Activated CD4-positive, alpha-beta T cell treated with anti-CD3 and anti-CD28 coated beads, Interleukin-2, amount 10 ng/mL, durations not matched to agents 7 days and 5 days (primary cell): ENCODE measurements around the gene MAML3. TPM values are rescaled to one million over a fixed set of nuclear protein-coding genes. Genes with fewer than 3 reads are reported as not detected.

Experiments
- CTCF ChIA-PET: fragments of 350-600 bp; sonication (Branson Sonifier 250); formaldehyde crosslinking; loops from one replicate; lab custom pipeline; 2021; ENCODE audit warnings: antibody characterized with exemption; lab: Charles Lee
- POLR2A ChIA-PET: fragments of 350-600 bp; sonication (Branson Sonifier 250); formaldehyde crosslinking; loops from one replicate; lab custom pipeline; 2021; ENCODE audit warnings: antibody characterized with exemption; lab: Charles Lee
- DNase-seq: peaks from one replicate; pipeline ENCODE4 v3.0.0-alpha.2; 2020
- H3K27ac Mint-ChIP-seq: one replicate; pipeline ENCODE4 v1.8.0; 2021; ENCODE audit warnings: mild to moderate bottlenecking, moderate library complexity, mixed read lengths
- H3K27me3 Mint-ChIP-seq: one replicate; pipeline ENCODE4 v1.8.0; 2021; ENCODE audit warnings: mixed read lengths
- H3K36me3 Mint-ChIP-seq: one replicate; pipeline ENCODE4 v1.8.0; 2021; ENCODE audit warnings: low read depth, mixed read lengths
- H3K4me1 Mint-ChIP-seq: one replicate; pipeline ENCODE4 v1.8.0; 2021; ENCODE audit warnings: mixed read lengths
- H3K4me3 Mint-ChIP-seq: one replicate; pipeline ENCODE4 v1.8.0; 2021; ENCODE audit warnings: mild to moderate bottlenecking, moderate library complexity, mixed read lengths
- H3K9me3 Mint-ChIP-seq: one replicate; pipeline ENCODE4 v1.8.0; 2021; ENCODE audit warnings: mixed read lengths
- total RNA-seq, 2 experiments: library from RNA; stranded (reverse); gene quantifications; one replicate each; pipeline ENCODE4 v1.2.3, GENCODE V29; 2021

The MAML3 gene
- total RNA-seq, 2 experiments from 2014 or later = 2.0 to 2.2 TPM

GRCh38 chr4:139799615-139800014 is 354.4 kb downstream of the MAML3 start:
- CTCF ChIA-PET = interaction anchor here (0.5 to 1.1 kb wide), 3 partner anchors 15 to 101 kb away, joined by 3 read pairs; no protein-coding TSS in a partner anchor
- POLR2A ChIA-PET = no interaction called here
- Mint-ChIP-seq H3K36me3 (no peaks in the 10 kb centered on the region), H3K27ac (no peak overlapping the region), H3K4me3 (no peak overlapping the region), H3K27me3 (peaks cover 3% of the 10 kb centered on the region), H3K9me3 (no peaks in the 10 kb centered on the region), H3K4me1 (peaks cover 15% of the 10 kb centered on the region)
- no peak for DNase-seq

GRCh38 chr4:139798456-139798855 is 355.5 kb downstream of the MAML3 start:
- CTCF ChIA-PET = interaction anchor here (1.1 kb wide), 1 partner anchor 99 kb away, joined by 3 read pairs; no protein-coding TSS in a partner anchor
- Mint-ChIP-seq H3K9me3 (no peaks in the 10 kb centered on the region), H3K4me1 (peaks cover 8% of the 10 kb centered on the region), H3K36me3 (no peaks in the 10 kb centered on the region), H3K4me3 (no peak overlapping the region), H3K27ac (no peak overlapping the region), H3K27me3 (peaks cover 3% of the 10 kb centered on the region)
- no peak for DNase-seq
- POLR2A ChIA-PET = no interaction called here

- H3K27me3 Mint-ChIP-seq = peaks cover 3% of the 10 kb centered on the region
- peaks cover 4% of the 10 kb centered on the region for H3K4me1 Mint-ChIP-seq
- POLR2A ChIA-PET = no interaction called here
- no peak overlapping the region for H3K4me3 Mint-ChIP-seq
- H3K36me3 Mint-ChIP-seq = no peaks in the 10 kb centered on the region
- CTCF ChIA-PET = no interaction called here
- no peak for DNase-seq
- H3K9me3 Mint-ChIP-seq = no peaks in the 10 kb centered on the region
- H3K27ac Mint-ChIP-seq = no peak overlapping the region
Observed at GRCh38 chr4:139797287-139797686, 356.7 kb downstream of the MAML3 start.

GRCh38 chr4:139795527-139796314 is 358.3 kb downstream of the MAML3 start:
- H3K27ac Mint-ChIP-seq = no peak overlapping the region
- no peaks in the 10 kb centered on the region for H3K36me3 Mint-ChIP-seq
- peaks cover 6% of the 10 kb centered on the region for H3K27me3 Mint-ChIP-seq
- peaks cover 4% of the 10 kb centered on the region for H3K4me1 Mint-ChIP-seq
- H3K9me3 Mint-ChIP-seq = no peaks in the 10 kb centered on the region
- ChIA-PET CTCF (no interaction called here), POLR2A (no interaction called here)
- H3K4me3 Mint-ChIP-seq = no peak overlapping the region
- DNase-seq = no peak

GRCh38 chr4:139794158-139794954 is 359.6 kb downstream of the MAML3 start:
- POLR2A ChIA-PET = no interaction called here
- H3K4me1 Mint-ChIP-seq = peaks cover 4% of the 10 kb centered on the region
- H3K27me3 Mint-ChIP-seq = peaks cover 8% of the 10 kb centered on the region
- DNase-seq = no peak
- no peak overlapping the region for H3K27ac Mint-ChIP-seq
- H3K9me3 Mint-ChIP-seq = no peaks in the 10 kb centered on the region
- CTCF ChIA-PET = interaction anchor here (1.2 kb wide), 1 partner anchor 24 kb away, joined by 3 read pairs; no protein-coding TSS in a partner anchor
- H3K4me3 Mint-ChIP-seq = no peak overlapping the region
- no peaks in the 10 kb centered on the region for H3K36me3 Mint-ChIP-seq

GRCh38 chr4:139791681-139792080 is 362.3 kb downstream of the MAML3 start:
- Mint-ChIP-seq H3K4me1 (no peaks in the 10 kb centered on the region), H3K27me3 (peaks cover 7% of the 10 kb centered on the region), H3K9me3 (no peaks in the 10 kb centered on the region), H3K27ac (no peak overlapping the region), H3K36me3 (no peaks in the 10 kb centered on the region), H3K4me3 (no peak overlapping the region)
- no peak for DNase-seq
- POLR2A ChIA-PET = no interaction called here
- CTCF ChIA-PET = interaction anchor here (0.6 kb wide), 1 partner anchor 392 kb away, joined by 3 read pairs; no protein-coding TSS in a partner anchor

GRCh38 chr4:139790291-139790690 is 363.7 kb downstream of the MAML3 start:
- Mint-ChIP-seq H3K9me3 (no peaks in the 10 kb centered on the region), H3K27ac (no peak overlapping the region), H3K4me1 (no peaks in the 10 kb centered on the region), H3K27me3 (peaks cover 7% of the 10 kb centered on the region), H3K4me3 (no peak overlapping the region), H3K36me3 (no peaks in the 10 kb centered on the region)
- POLR2A ChIA-PET = no interaction called here
- no peak for DNase-seq
- CTCF ChIA-PET = no interaction called here

GRCh38 chr4:139789096-139789654 is 364.8 kb downstream of the MAML3 start:
- Mint-ChIP-seq H3K4me1 (no peaks in the 10 kb centered on the region), H3K4me3 (no peak overlapping the region), H3K9me3 (no peaks in the 10 kb centered on the region), H3K36me3 (no peaks in the 10 kb centered on the region), H3K27ac (no peak overlapping the region), H3K27me3 (peaks cover 7% of the 10 kb centered on the region)
- ChIA-PET POLR2A (no interaction called here), CTCF (no interaction called here)
- no peak for DNase-seq

- Mint-ChIP-seq H3K9me3 (no peaks in the 10 kb centered on the region), H3K4me1 (no peaks in the 10 kb centered on the region), H3K4me3 (no peak overlapping the region), H3K36me3 (no peaks in the 10 kb centered on the region), H3K27me3 (peaks cover 4% of the 10 kb centered on the region), H3K27ac (no peak overlapping the region)
- ChIA-PET CTCF (no interaction called here), POLR2A (no interaction called here)
- no peak for DNase-seq
Observed at GRCh38 chr4:139786494-139787354, 367.3 kb downstream of the MAML3 start.

- peaks cover 1% of the 10 kb centered on the region for H3K27me3 Mint-ChIP-seq
- no peaks in the 10 kb centered on the region for H3K4me1 Mint-ChIP-seq
- no peaks in the 10 kb centered on the region for H3K9me3 Mint-ChIP-seq
- ChIA-PET CTCF (interaction anchor here (1.2 kb wide), 1 partner anchor 468 kb away, joined by 3 read pairs; no protein-coding TSS in a partner anchor), POLR2A (no interaction called here)
- no peaks in the 10 kb centered on the region for H3K36me3 Mint-ChIP-seq
- no peak overlapping the region for H3K4me3 Mint-ChIP-seq
- no peak overlapping the region for H3K27ac Mint-ChIP-seq
- DNase-seq = no peak
Observed at GRCh38 chr4:139785356-139785755, 368.6 kb downstream of the MAML3 start.

GRCh38 chr4:139783741-139784484 is 370.1 kb downstream of the MAML3 start:
- CTCF ChIA-PET = interaction anchor here (0.5 kb wide), 1 partner anchor 623 kb away, joined by 3 read pairs; no protein-coding TSS in a partner anchor
- H3K4me3 Mint-ChIP-seq = no peak overlapping the region
- POLR2A ChIA-PET = no interaction called here
- DNase-seq = no peak
- no peak overlapping the region for H3K27ac Mint-ChIP-seq
- no peaks in the 10 kb centered on the region for H3K27me3 Mint-ChIP-seq
- no peaks in the 10 kb centered on the region for H3K36me3 Mint-ChIP-seq
- no peaks in the 10 kb centered on the region for H3K4me1 Mint-ChIP-seq
- H3K9me3 Mint-ChIP-seq = no peaks in the 10 kb centered on the region
